DND-41 (cell line): ENCODE data around the gene P3H3.
"Not testable (repeated sequence)": the region's sequence is repeated elsewhere in the genome, so short reads cannot be mapped to it uniquely, and the experiment has no call there.

Experiments
- ATAC-seq: fragments of 200-7000 bp; cut with Tn5 transposase; 3 replicates; pipeline ENCODE4 v1.9.1; 2021; ENCODE audit warnings: low read depth; ENCODE audit not compliant: insufficient read depth
- DNase-seq: peaks from one replicate; pipeline ENCODE4 v3.0.0-alpha.2; 2020
- H2AFZ ChIP-seq: 2 replicates; pipeline ENCODE4 v1.6.0; 2012; ENCODE audit warnings: low read depth, low read length
- H3K27ac ChIP-seq: 2 replicates; pipeline ENCODE4 v1.5.1; 2012; ENCODE audit warnings: low read length, inconsistent platforms
- H3K27me3 ChIP-seq: fragments of 200-600 bp; sonication (generic); 2 replicates; pipeline ENCODE4 v1.6.0; 2012; ENCODE audit warnings: low read length, mild to moderate bottlenecking, inconsistent platforms; ENCODE audit not compliant: insufficient read depth, poor library complexity
- H3K36me3 ChIP-seq: 2 replicates; pipeline ENCODE4 v1.5.1; 2012; ENCODE audit warnings: low read length, inconsistent platforms; ENCODE audit not compliant: insufficient read depth
- H3K4me1 ChIP-seq: 2 replicates; pipeline ENCODE4 v1.5.1; 2012; ENCODE audit warnings: mild to moderate bottlenecking, low read length; ENCODE audit not compliant: insufficient read depth
- H3K4me2 ChIP-seq: 2 replicates; pipeline ENCODE4 v1.6.0; 2012; ENCODE audit warnings: mild to moderate bottlenecking, moderate library complexity, low read length, inconsistent platforms; ENCODE audit not compliant: insufficient read depth
- H3K4me3 ChIP-seq, 2 experiments: fragments of 200-600 bp in 1 of 2; shearing (Covaris generic) in 1 of 2; 2 replicates each; pipeline ENCODE4 v1.5.1; 2012 to 2016; ENCODE audit warnings: inconsistent platforms in 2 of 2, low read length in 2 of 2, mild to moderate bottlenecking in 2 of 2, low read depth in 1 of 2, moderate library complexity in 1 of 2
- H3K79me2 ChIP-seq: 2 replicates; pipeline ENCODE4 v1.6.0; 2012; ENCODE audit warnings: low read length, inconsistent platforms; ENCODE audit not compliant: insufficient read depth
- H3K9ac ChIP-seq: 2 replicates; pipeline ENCODE4 v1.6.0; 2012; ENCODE audit warnings: low read depth, mild to moderate bottlenecking, inconsistent platforms, low read length, moderate library complexity
- H3K9me3 ChIP-seq: 2 replicates; pipeline ENCODE4 v1.5.1; 2012; ENCODE audit warnings: low read length, moderate library complexity, mild to moderate bottlenecking, inconsistent platforms; ENCODE audit not compliant: insufficient read depth, severe bottlenecking
- H4K20me1 ChIP-seq: 2 replicates; pipeline ENCODE4 v1.6.0; 2012; ENCODE audit warnings: low read length; ENCODE audit not compliant: insufficient read depth
- EZH2 ChIP-seq: IDR thresholded peaks from 3 replicates; pipeline ENCODE4 v1.6.1; 2012; ENCODE audit warnings: borderline replicate concordance, low read depth, mild to moderate bottlenecking, moderate library complexity, low read length, inconsistent platforms; ENCODE audit not compliant: severe bottlenecking
- TF ChIP-seq, protein P1 (sequence below): IDR thresholded peaks from 2 replicates; pipeline ENCODE4 v1.5.1; 2012; ENCODE audit warnings: borderline replicate concordance, low read length, moderate library complexity, mild to moderate bottlenecking; ENCODE audit not compliant: poor library complexity, severe bottlenecking; ENCODE audit errors: extremely low read depth

The P3H3 gene

DNA sequence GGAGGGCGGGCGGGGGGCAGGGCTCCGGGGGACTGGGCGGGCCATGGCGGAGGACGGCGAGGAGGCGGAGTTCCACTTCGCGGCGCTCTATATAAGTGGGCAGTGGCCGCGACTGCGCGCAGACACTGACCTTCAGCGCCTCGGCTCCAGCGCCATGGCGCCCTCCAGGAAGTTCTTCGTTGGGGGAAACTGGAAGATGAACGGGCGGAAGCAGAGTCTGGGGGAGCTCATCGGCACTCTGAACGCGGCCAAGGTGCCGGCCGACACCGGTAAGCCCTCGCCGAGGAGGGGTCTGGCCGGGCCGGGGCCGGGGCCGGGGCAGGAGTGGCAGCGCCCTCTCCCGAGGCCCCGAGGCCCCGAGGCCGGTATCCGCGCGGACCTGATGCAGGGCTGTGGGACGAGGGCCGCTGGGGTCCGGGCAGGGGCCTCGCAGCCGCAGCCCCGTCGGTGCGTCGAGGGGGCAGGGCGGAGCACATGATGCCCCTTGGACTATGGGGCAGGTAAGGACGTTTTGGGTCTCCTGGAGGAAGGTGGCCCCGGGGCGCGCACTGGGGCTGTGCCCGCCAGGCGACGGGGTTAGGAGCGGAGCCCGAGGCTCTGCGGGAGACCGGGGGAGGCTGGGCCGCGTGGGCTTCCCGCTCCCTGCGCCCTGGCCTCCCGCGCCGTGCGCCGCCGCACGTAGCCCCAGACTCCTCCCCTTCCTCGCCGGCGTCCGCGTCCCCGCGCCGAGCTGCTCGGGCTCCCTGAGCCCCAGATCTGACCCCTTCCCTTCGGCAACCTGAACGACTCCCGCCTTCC, 39.4 kb downstream of the P3H3 start, which contains the start of gene TPI1:
Gene TPI1 (plus strand): TSS at position 119 of the 798 bp plus-strand sequence. CDS start 36 bp downstream, at position 155.
- Histone ChIP-seq H3K4me1 (peaks cover 55% of the 10 kb centered on the region), H3K4me2 (peak within 1 kb of the TSS; percentile 99), H3K27ac (peak within 1 kb of the TSS; percentile 77), H3K27me3 (no peaks in the 10 kb centered on the region), H3K36me3 (peaks cover 84% of the 10 kb centered on the region), H3K79me2 (peaks cover 45% of the 10 kb centered on the region), H3K9me3 (no peaks in the 10 kb centered on the region), H3K4me3 (peak within 1 kb of the TSS; percentile 43 to 80), H3K9ac (peak within 1 kb of the TSS; percentile 80), H4K20me1 (peaks cover 48% of the 10 kb centered on the region), H2AFZ (peak within 1 kb of the TSS; percentile 75)
- peak; percentile 71 for ATAC-seq
- no peak for TF ChIP-seq EZH2
- TF ChIP-seq, protein P1, sequence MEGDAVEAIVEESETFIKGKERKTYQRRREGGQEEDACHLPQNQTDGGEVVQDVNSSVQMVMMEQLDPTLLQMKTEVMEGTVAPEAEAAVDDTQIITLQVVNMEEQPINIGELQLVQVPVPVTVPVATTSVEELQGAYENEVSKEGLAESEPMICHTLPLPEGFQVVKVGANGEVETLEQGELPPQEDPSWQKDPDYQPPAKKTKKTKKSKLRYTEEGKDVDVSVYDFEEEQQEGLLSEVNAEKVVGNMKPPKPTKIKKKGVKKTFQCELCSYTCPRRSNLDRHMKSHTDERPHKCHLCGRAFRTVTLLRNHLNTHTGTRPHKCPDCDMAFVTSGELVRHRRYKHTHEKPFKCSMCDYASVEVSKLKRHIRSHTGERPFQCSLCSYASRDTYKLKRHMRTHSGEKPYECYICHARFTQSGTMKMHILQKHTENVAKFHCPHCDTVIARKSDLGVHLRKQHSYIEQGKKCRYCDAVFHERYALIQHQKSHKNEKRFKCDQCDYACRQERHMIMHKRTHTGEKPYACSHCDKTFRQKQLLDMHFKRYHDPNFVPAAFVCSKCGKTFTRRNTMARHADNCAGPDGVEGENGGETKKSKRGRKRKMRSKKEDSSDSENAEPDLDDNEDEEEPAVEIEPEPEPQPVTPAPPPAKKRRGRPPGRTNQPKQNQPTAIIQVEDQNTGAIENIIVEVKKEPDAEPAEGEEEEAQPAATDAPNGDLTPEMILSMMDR, result no peak
- peak; percentile 80 for DNase-seq

DNA sequence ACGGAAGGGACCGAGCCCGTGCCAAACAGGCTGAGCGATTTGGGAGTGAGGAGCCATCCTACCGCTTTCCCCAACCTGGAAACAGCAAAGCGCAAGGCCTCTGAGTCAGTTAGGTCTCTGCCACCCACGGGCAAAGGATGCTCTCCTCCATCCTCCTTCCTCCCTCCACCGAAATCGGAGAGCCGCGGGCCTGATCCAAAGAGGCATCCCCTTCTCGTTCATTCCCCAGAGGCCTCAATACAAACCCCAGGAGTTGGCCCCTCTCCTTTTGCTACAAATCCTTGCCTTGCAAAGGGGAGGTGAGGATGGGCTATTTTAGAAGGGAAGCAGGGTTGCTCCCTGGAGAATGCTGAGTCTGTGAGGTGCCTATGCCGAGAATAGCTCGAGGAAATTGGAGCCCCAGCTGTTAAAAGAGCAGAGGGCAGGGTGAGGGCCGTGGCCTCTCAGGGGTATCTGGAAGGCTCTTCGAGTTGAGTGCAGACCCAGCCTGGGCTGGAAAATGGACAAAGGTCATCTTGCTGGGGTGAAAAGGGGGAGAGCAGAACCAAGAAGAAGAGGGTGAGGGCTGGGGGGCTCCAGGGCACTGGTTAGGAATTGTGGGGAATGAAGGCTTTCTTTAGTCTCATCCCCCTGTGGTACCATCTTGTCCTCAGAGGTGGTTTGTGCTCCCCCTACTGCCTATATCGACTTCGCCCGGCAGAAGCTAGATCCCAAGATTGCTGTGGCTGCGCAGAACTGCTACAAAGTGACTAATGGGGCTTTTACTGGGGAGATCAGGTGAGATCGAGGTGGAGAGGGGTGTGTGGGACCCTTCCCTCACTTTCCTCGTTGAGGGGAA, 40.2 kb downstream of the P3H3 start:
- Histone ChIP-seq H3K9ac (peak overlapping the region; percentile 80), H3K27me3 (no peaks in the 10 kb centered on the region), H4K20me1 (peaks cover 49% of the 10 kb centered on the region), H3K4me3 (peak overlapping the region; percentile 43 to 80), H3K27ac (peak overlapping the region; percentile 77), H3K9me3 (no peaks in the 10 kb centered on the region), H3K36me3 (peaks cover 79% of the 10 kb centered on the region), H3K79me2 (peaks cover 49% of the 10 kb centered on the region), H2AFZ (peak overlapping the region; percentile 68; the same call in 1 of the 2 replicates), H3K4me1 (peaks cover 57% of the 10 kb centered on the region), H3K4me2 (peak overlapping the region; percentile 99)
- DNase-seq, result peak; percentile 33
- no peak for TF ChIP-seq EZH2
- TF ChIP-seq, protein P1, result peak; percentile 42
- ATAC-seq, result peak; percentile 2

DNA sequence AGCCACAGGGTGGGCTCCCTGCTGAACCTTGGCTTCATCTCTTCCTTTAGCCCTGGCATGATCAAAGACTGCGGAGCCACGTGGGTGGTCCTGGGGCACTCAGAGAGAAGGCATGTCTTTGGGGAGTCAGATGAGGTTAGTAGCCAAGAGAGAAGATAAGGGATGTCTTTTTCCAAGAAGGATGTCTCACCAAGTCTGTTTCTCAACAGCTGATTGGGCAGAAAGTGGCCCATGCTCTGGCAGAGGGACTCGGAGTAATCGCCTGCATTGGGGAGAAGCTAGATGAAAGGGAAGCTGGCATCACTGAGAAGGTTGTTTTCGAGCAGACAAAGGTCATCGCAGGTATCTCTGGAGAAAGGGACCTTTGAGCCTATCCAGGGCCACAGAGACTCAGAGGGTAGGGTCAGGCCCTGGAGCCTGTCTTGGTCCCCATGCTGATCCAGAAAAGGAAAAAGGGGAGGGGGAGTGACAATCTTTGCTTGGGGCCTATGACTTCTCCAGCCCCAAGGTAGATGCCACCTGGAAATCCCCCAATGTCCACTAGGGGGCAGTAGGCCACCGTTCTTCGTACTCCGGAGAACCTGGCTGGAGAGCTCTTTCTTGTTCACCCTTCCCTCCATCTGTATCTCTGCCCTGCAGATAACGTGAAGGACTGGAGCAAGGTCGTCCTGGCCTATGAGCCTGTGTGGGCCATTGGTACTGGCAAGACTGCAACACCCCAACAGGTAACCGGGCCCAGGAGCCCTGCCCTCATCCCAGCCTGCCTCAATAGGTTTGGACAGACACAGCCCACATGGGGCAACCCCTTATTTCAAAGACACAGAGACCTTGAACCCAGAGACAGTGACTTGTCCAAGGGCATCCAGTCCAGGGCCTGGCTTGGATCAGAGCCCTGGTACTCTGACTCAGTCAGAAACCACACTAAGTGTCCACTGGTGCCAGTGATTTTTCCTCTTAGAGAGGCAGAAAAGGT, 41.1 kb downstream of the P3H3 start:
- Histone ChIP-seq H3K9ac (peak overlapping the region; percentile 80; the same call in 1 of the 2 replicates), H3K4me2 (peak overlapping the region; percentile 99), H3K4me3 (peak overlapping the region; percentile 43 to 80; a peak in 3 of 4 replicates), H3K4me1 (peaks cover 65% of the 10 kb centered on the region), H3K27me3 (no peaks in the 10 kb centered on the region), H3K27ac (peak overlapping the region; percentile 77; the same call in 1 of the 2 replicates), H3K36me3 (peaks cover 70% of the 10 kb centered on the region), H3K9me3 (no peaks in the 10 kb centered on the region), H3K79me2 (peaks cover 52% of the 10 kb centered on the region), H2AFZ (no peak overlapping the region), H4K20me1 (peaks cover 49% of the 10 kb centered on the region)
- ATAC-seq (peak; percentile 20), DNase-seq (peak; percentile 85)
- TF ChIP-seq EZH2, result no peak
- TF ChIP-seq, protein P1, result peak; percentile 92

DNA sequence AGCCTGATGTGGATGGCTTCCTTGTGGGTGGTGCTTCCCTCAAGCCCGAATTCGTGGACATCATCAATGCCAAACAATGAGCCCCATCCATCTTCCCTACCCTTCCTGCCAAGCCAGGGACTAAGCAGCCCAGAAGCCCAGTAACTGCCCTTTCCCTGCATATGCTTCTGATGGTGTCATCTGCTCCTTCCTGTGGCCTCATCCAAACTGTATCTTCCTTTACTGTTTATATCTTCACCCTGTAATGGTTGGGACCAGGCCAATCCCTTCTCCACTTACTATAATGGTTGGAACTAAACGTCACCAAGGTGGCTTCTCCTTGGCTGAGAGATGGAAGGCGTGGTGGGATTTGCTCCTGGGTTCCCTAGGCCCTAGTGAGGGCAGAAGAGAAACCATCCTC, 42.1 kb downstream of the P3H3 start:
- Histone ChIP-seq H3K79me2 (peaks cover 52% of the 10 kb centered on the region), H3K4me2 (peak overlapping the region; percentile 99), H3K4me1 (peaks cover 71% of the 10 kb centered on the region), H3K9ac (peak overlapping the region; percentile 80; the same call in 1 of the 2 replicates), H3K36me3 (peaks cover 61% of the 10 kb centered on the region), H4K20me1 (peaks cover 49% of the 10 kb centered on the region)
- not testable (repeated sequence) for H2AFZ ChIP-seq, H3K27me3 ChIP-seq, H3K9me3 ChIP-seq, DNase-seq, ATAC-seq, H3K4me3 ChIP-seq, H3K27ac ChIP-seq
